Measurements from ENCODE around the gene SLC36A1.

Gene SLC36A1

GRCh38 chr5:151459680-151460324, 12.4 kb downstream of the SLC36A1 start:
- peak; percentile 31 to 76 for DNase-seq (ENCODE audit: low read depth in 1 of 2, low spot score in 1 of 2)
- in situ Hi-C loops (cut with HindIII; ENCODE audit: low pct_unique_long_range_greater_than_20kb, low sequenced_read_pairs), result no loop called here
- TF ChIP-seq JUND (IDR thresholded peaks at IDR 0.05; ENCODE audit: low read depth), result no peak

- DNase-seq (ENCODE audit: low read depth in 1 of 2, low spot score in 1 of 2), result no peak
- TF ChIP-seq JUND (IDR thresholded peaks at IDR 0.05; ENCODE audit: low read depth), result no peak
- in situ Hi-C loops (cut with HindIII; ENCODE audit: low pct_unique_long_range_greater_than_20kb, low sequenced_read_pairs), result no loop called here
These were observed 13.9 kb downstream of the SLC36A1 start for GRCh38 chr5:151461312-151461711.

DNA sequence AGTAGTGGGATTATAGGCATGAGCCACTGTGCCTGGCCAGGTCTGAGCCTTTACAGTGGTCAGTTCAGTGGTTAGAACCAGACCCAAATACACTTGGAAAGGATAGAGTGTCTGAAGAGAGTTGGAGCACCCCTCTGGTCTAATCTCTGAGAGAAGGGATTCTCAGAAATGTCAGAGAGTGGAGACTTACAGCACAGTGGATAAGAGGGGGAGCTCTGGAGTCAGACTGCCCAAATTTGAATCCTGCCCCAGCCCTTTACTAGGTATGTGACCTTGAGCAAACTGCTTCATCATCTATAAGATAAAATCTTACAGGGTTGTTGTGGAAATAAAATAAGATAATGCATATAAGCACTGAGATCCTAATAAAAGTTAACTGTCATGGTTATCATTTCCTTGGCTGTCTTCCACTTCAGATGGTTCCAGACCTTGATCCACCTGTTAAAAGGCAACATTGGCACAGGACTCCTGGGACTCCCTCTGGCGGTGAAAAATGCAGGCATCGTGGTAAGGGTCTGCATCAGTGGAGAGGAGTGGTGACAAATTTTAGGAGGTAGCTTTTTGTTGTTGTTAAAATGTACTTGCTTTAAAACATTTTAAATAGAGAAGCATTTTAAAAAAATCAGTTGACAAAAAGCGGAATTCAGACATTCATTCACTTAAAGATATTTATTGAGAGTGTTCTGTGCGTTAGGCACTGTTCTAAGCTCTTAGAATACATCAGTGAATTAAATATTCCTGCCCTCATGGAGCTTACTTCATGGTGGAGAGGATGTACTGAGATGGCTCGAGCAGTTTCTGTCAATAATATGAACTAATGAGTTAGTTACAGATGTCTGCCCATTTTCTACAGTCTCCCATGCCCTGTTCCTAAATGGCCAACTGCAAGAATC, 16.0 kb downstream of the SLC36A1 start:
- in situ Hi-C loops (cut with HindIII; ENCODE audit: low pct_unique_long_range_greater_than_20kb, low sequenced_read_pairs), result no loop called here
- peak in 1 of 2 experiments; percentile 37 for DNase-seq (ENCODE audit: low read depth in 1 of 2, low spot score in 1 of 2)
- TF ChIP-seq JUND (IDR thresholded peaks at IDR 0.05; ENCODE audit: low read depth), result no peak

DNA sequence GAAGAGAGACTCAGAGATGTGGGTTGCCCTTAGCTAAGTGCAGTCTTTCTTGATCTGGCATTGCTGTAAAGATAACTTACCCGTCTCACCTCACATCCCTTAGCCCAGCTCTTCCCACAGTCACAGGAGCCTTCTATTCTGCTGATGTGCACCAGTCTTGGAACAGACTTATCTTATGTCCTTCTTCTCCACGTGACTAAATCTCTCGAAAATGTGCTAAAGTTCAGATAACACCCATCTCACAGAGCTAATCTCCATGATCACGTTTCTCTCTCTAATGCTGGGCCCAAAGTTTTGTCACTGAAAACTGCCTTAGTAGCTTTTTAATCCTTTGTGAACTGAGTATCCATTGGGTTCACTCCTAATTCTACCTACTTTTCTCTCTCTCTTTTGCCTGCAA, 16.7 kb downstream of the SLC36A1 start:
- in situ Hi-C loops (cut with HindIII; ENCODE audit: low pct_unique_long_range_greater_than_20kb, low sequenced_read_pairs), result no loop called here
- no peak for DNase-seq (ENCODE audit: low read depth in 1 of 2, low spot score in 1 of 2)
- TF ChIP-seq JUND (IDR thresholded peaks at IDR 0.05; ENCODE audit: low read depth), result no peak

DNA sequence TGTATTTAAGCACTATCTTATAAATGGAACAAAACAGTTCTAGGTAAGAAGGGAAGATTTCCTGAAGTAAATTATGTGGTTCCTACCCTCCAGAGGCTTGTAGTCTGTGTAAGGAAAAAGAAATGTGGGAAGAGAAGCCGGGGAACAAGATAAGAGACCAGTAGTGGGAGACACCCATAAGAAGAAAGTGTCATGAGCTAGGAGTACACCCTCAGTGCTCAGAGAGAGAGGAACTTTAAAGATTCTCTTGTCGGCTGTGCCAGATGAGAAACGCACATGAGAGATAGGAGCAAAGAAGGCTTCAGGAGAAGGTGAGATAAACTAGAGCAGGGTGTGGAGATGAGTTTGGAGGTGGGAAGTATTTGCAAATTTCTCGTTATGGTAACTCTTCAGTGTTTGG, 18.1 kb downstream of the SLC36A1 start:
- no peak for TF ChIP-seq JUND (IDR thresholded peaks at IDR 0.05; ENCODE audit: low read depth)
- in situ Hi-C loops (cut with HindIII; ENCODE audit: low pct_unique_long_range_greater_than_20kb, low sequenced_read_pairs), result no loop called here
- DNase-seq (ENCODE audit: low read depth in 1 of 2, low spot score in 1 of 2), result no peak

DNA sequence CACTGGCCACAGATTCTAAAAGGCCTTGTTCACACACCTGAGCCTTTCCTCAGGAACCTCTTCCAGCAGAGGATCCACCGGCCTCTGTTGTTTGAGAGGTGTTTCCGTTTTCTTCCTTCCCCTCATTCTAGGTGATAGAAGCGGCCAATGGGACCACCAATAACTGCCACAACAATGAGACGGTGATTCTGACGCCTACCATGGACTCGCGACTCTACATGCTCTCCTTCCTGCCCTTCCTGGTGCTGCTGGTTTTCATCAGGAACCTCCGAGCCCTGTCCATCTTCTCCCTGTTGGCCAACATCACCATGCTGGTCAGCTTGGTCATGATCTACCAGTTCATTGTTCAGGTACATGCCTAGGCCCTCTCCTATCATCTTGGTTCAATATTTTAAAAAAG, 20.2 kb downstream of the SLC36A1 start:
- no peak for DNase-seq (ENCODE audit: low read depth in 1 of 2, low spot score in 1 of 2)
- in situ Hi-C loops (cut with HindIII; ENCODE audit: low pct_unique_long_range_greater_than_20kb, low sequenced_read_pairs), result no loop called here
- no peak for TF ChIP-seq JUND (IDR thresholded peaks at IDR 0.05; ENCODE audit: low read depth)

DNA sequence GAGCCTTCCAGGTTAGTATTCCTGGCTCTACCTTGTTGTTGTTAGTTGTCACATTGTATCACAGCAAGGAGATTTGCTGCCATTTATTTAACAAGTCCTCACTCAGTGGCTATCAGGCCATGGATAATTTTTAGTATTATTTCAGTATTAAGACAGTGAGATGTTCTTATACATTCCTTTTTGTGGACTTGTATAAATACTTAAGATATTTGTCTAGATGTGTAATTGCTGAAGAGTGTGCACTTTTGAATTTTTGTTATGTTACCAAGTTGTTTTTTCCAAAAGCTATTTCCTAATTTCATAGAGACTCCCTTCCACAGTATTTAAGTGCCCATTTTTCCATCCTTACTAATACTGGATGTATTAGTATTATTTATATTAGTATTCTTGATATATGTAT, 22.0 kb downstream of the SLC36A1 start:
- TF ChIP-seq JUND (IDR thresholded peaks at IDR 0.05; ENCODE audit: low read depth), result no peak
- in situ Hi-C loops (cut with HindIII; ENCODE audit: low pct_unique_long_range_greater_than_20kb, low sequenced_read_pairs), result no loop called here
- DNase-seq (ENCODE audit: low read depth in 1 of 2, low spot score in 1 of 2), result no peak

DNA sequence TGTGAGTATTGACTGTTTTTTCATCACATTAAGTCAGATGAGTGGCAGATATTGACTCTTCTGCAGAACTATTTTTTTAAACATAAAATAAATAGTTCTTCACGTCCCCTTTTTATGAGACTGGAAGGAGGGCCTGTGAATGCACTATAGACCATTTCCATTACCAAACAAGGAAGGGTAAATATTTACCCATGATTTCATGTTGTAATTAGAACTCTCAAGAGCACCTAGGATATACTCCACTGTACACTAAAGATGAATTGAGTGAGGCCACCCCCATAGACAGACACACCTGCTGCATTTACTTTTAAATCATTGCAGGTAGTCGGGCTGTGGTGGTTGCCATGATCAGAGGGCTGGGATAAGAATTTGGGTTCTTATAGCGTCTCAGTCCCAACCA, 22.6 kb downstream of the SLC36A1 start:
- TF ChIP-seq JUND (IDR thresholded peaks at IDR 0.05; ENCODE audit: low read depth), result no peak
- DNase-seq (ENCODE audit: low read depth in 1 of 2, low spot score in 1 of 2), result no peak
- in situ Hi-C loops (cut with HindIII; ENCODE audit: low pct_unique_long_range_greater_than_20kb, low sequenced_read_pairs), result no loop called here

DNA sequence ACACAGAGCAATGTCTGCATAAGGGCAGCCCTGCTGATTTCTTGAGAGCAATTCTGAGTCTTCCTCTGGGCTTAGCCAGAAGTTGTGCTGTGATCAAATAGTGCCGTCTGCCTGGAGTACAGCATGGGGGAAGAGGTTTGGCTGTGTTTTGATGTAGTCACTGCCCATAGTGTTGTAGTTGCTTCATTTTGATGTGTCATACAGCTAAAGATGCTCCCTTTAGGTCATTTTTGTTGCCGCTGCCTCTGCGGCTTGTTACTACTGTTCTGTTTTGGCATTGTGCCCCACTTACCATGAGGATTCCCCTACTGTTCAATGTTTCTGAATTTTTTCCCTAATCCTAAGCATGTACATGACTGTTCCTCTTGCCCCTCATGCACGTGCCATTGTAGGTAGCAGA, 23.0 kb downstream of the SLC36A1 start:
- TF ChIP-seq JUND (IDR thresholded peaks at IDR 0.05; ENCODE audit: low read depth), result no peak
- in situ Hi-C loops (cut with HindIII; ENCODE audit: low pct_unique_long_range_greater_than_20kb, low sequenced_read_pairs), result no loop called here
- DNase-seq (ENCODE audit: low read depth in 1 of 2, low spot score in 1 of 2), result no peak

GRCh38 chr5:151471276-151471675, 23.9 kb downstream of the SLC36A1 start:
- DNase-seq (ENCODE audit: low read depth in 1 of 2, low spot score in 1 of 2), result no peak
- in situ Hi-C loops (cut with HindIII; ENCODE audit: low pct_unique_long_range_greater_than_20kb, low sequenced_read_pairs), result no loop called here

DNA sequence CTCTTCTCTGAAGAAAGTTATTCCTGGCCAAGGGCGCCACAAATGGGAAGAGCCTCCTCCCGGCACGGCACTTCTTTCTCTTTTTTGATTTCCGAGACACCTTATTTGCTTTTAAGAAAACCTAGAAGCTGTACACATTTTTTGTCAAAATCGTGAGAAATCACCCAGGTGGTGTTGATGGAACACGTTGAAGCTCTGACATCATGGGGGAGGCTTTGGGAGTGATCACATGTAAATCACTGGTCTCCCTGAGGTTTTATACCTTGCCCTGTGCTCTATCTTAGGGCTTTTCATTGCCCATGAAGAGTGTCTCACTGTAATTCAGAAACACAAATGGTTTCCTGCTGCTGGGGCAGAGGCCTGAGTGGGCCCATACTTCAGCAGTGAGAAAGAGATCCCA, 27.4 kb downstream of the SLC36A1 start:
- DNase-seq (ENCODE audit: low read depth in 1 of 2, low spot score in 1 of 2), result no peak
- TF ChIP-seq JUND (IDR thresholded peaks at IDR 0.05; ENCODE audit: low read depth), result no peak
- in situ Hi-C loops (cut with HindIII; ENCODE audit: low pct_unique_long_range_greater_than_20kb, low sequenced_read_pairs), result no loop called here

More at GRCh38 chr5:151471276-151471675, 23.9 kb downstream of the SLC36A1 start:
- no peak for TF ChIP-seq JUND (IDR thresholded peaks at IDR 0.05; ENCODE audit: low read depth)

DNA sequence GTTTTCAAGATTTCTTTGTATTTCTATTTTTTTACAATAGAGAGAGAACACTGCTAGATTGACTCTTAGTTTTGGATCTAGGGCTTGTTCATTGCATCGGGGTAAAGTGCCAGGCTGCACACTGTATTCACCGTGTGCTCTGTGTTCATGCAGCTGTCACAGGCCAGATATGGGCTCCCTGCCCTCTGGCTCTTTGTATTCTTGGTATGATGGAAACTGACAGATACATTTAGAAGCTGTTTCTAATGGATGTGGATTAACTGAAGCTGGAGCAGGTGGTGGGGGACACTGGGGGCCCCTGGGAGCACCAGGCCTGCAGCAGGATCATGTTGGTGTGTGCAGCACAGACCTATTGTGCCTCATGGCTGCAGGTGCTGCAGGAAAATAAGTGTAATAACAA, 28.0 kb downstream of the SLC36A1 start:
- in situ Hi-C loops (cut with HindIII; ENCODE audit: low pct_unique_long_range_greater_than_20kb, low sequenced_read_pairs), result no loop called here
- no peak for DNase-seq (ENCODE audit: low read depth in 1 of 2, low spot score in 1 of 2)
- no peak for TF ChIP-seq JUND (IDR thresholded peaks at IDR 0.05; ENCODE audit: low read depth)

GRCh38 chr5:151476016-151476415, 28.6 kb downstream of the SLC36A1 start:
- in situ Hi-C loops (cut with HindIII; ENCODE audit: low pct_unique_long_range_greater_than_20kb, low sequenced_read_pairs), result no loop called here
- no peak for DNase-seq (ENCODE audit: low read depth in 1 of 2, low spot score in 1 of 2)
- TF ChIP-seq JUND (IDR thresholded peaks at IDR 0.05; ENCODE audit: low read depth), result no peak
